NCI-H146 (cell line): ENCODE data around the gene GTPBP4.
"Not testable (repeated sequence)": the region's sequence is repeated elsewhere in the genome, so short reads cannot be mapped to it uniquely, and the experiment has no call there.

Experiments used
- DNase-seq: peaks from one replicate; lab custom pipeline; 2025; lab: John Stamatoyannopoulos, UW

The GTPBP4 gene

GRCh38 chr10:988667-989545 is 672 bp downstream of the GTPBP4 start:
- DNase-seq: no peak

GRCh38 chr10:990808-991207 is 2.6 kb downstream of the GTPBP4 start:
- DNase-seq: no peak

- no peak for DNase-seq
These were observed 4.2 kb downstream of the GTPBP4 start for GRCh38 chr10:992467-992866.

GRCh38 chr10:992871-993270 is 4.6 kb downstream of the GTPBP4 start:
- no peak for DNase-seq

- no peak for DNase-seq
These were observed 6.8 kb downstream of the GTPBP4 start for GRCh38 chr10:994836-995558.

GRCh38 chr10:995559-995926 is 7.3 kb downstream of the GTPBP4 start:
- no peak for DNase-seq

GRCh38 chr10:996031-996430 is 7.8 kb downstream of the GTPBP4 start:
- no peak for DNase-seq

GRCh38 chr10:997266-998022 is 9.2 kb downstream of the GTPBP4 start:
- no peak for DNase-seq

- no peak for DNase-seq
These were observed 14.3 kb downstream of the GTPBP4 start for GRCh38 chr10:1002425-1003006.

- DNase-seq: no peak
These were observed 15.8 kb downstream of the GTPBP4 start for GRCh38 chr10:1003884-1004670.

GRCh38 chr10:1006573-1006972 is 18.3 kb downstream of the GTPBP4 start:
- no peak for DNase-seq

GRCh38 chr10:1007583-1007982 is 19.3 kb downstream of the GTPBP4 start:
- no peak for DNase-seq

- no peak for DNase-seq
These were observed 20.8 kb downstream of the GTPBP4 start for GRCh38 chr10:1009071-1009494.

- DNase-seq: not testable (repeated sequence)
These were observed 21.7 kb downstream of the GTPBP4 start for GRCh38 chr10:1009947-1010346.

GRCh38 chr10:1010703-1011102 is 22.5 kb downstream of the GTPBP4 start:
- no peak for DNase-seq

- DNase-seq: no peak
These were observed 23.5 kb downstream of the GTPBP4 start for GRCh38 chr10:1011696-1012095.

- no peak for DNase-seq
These were observed 27.5 kb downstream of the GTPBP4 start for GRCh38 chr10:1015688-1016087.

- DNase-seq: no peak
These were observed 31.1 kb downstream of the GTPBP4 start for GRCh38 chr10:1019362-1019761.

GRCh38 chr10:1020460-1020859 is 32.2 kb downstream of the GTPBP4 start:
- DNase-seq: no peak

GRCh38 chr10:1020958-1021357 is 32.7 kb downstream of the GTPBP4 start:
- no peak for DNase-seq

GRCh38 chr10:1022413-1022812 is 34.2 kb downstream of the GTPBP4 start:
- no peak for DNase-seq
